Measurements from ENCODE around the gene SPOCK1.

GRCh38 chr5:137148655-137149054 is 350.5 kb downstream of the SPOCK1 start:
- no peak for TF ChIP-seq EZH2 (IDR thresholded peaks at IDR 0.05; ENCODE audit: borderline replicate concordance, low read depth, low read length, severe bottlenecking)
- TF ChIP-seq, protein P1, sequence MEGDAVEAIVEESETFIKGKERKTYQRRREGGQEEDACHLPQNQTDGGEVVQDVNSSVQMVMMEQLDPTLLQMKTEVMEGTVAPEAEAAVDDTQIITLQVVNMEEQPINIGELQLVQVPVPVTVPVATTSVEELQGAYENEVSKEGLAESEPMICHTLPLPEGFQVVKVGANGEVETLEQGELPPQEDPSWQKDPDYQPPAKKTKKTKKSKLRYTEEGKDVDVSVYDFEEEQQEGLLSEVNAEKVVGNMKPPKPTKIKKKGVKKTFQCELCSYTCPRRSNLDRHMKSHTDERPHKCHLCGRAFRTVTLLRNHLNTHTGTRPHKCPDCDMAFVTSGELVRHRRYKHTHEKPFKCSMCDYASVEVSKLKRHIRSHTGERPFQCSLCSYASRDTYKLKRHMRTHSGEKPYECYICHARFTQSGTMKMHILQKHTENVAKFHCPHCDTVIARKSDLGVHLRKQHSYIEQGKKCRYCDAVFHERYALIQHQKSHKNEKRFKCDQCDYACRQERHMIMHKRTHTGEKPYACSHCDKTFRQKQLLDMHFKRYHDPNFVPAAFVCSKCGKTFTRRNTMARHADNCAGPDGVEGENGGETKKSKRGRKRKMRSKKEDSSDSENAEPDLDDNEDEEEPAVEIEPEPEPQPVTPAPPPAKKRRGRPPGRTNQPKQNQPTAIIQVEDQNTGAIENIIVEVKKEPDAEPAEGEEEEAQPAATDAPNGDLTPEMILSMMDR (IDR thresholded peaks at IDR 0.05; ENCODE audit: borderline replicate concordance, extremely low read depth, low read length, poor library complexity, severe bottlenecking) = no peak
